GM13977 (cell line): ENCODE measurements around the gene PDE1C.

Source experiments
- DNase-seq: peaks from one replicate; pipeline ENCODE4 v3.0.0; 2012; ENCODE audit warnings: low spot score
- in situ Hi-C: fragments of 300-500 bp; cut with MboI; formaldehyde crosslinking; loops from one replicate; pipeline ENCODE4 v1.12.0; 2022; ENCODE audit warnings: low sequenced_read_pairs, low pct_unique_long_range_greater_than_20kb, mixed read lengths, inconsistent platforms; ENCODE audit not compliant: unreplicated experiment
- TF ChIP-seq, protein P1 (sequence below): IDR thresholded peaks from 2 replicates; pipeline ENCODE4 v1.5.1; 2012; ENCODE audit warnings: mild to moderate bottlenecking, control low read depth; ENCODE audit not compliant: insufficient read depth; ENCODE audit errors: extremely low read depth, missing control alignments

PDE1C gene

DNA sequence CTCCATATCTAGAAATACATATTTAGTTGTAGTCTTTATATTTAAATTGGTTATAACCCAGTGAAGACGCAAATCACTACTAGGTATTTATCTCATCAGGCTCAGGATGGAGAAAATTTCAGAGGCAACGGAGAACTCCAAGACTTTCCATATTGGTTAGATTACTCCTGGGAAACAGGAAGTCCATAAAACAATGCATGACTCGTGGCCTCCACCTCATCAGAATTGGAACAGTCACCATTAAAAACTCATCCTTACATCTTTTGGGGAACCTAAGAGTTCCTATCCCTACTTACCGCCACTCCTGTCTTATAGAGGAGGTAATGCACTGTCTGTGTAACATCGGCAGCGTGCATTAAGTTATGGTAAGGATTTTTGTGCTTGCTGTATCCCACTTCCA, 205.6 kb downstream of the PDE1C start:
- in situ Hi-C loops: no loop called here
- DNase-seq: no peak
- TF ChIP-seq, protein P1, sequence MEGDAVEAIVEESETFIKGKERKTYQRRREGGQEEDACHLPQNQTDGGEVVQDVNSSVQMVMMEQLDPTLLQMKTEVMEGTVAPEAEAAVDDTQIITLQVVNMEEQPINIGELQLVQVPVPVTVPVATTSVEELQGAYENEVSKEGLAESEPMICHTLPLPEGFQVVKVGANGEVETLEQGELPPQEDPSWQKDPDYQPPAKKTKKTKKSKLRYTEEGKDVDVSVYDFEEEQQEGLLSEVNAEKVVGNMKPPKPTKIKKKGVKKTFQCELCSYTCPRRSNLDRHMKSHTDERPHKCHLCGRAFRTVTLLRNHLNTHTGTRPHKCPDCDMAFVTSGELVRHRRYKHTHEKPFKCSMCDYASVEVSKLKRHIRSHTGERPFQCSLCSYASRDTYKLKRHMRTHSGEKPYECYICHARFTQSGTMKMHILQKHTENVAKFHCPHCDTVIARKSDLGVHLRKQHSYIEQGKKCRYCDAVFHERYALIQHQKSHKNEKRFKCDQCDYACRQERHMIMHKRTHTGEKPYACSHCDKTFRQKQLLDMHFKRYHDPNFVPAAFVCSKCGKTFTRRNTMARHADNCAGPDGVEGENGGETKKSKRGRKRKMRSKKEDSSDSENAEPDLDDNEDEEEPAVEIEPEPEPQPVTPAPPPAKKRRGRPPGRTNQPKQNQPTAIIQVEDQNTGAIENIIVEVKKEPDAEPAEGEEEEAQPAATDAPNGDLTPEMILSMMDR: no peak

DNA sequence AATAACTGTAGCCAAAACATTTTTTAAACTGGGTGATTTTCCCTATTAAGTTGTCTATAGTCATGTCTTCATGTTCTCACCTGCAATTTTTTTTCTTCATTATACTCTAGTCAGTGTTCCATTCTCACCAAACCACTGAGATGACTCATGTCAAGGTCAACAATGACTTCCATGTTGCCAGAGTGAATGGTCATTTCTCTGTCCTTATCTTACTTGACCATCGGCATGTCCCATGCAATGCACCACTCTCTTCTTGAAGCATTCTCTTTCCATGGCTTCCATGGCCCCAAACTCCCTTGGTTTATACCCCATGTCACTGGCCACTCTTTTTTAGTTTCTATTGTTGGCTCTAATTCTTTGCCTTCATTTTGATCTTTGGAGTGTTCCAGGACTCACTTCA, 209.3 kb downstream of the PDE1C start:
- DNase-seq: no peak
- TF ChIP-seq, protein P1: no peak
- in situ Hi-C loops: no loop called here

DNA sequence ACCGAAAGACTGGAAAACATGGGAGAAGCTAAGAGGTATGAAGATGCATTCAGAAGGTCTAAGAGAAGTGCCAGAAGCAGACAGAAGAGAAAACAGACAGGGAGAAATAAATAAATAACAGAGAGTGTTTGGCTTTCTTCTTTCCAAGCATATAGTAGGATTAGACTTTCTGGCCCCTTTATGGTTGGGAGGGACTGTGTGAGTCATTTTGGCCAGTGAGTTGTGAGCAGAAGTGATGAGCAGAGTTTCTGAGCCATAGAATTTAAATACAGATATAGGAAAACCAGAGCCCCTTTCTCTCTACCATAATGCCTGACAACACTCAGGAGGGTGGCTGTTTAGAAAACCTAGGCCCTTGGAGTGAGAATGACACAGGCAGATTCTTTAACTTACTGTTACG, 212.2 kb downstream of the PDE1C start:
- no peak for DNase-seq
- TF ChIP-seq, protein P1: no peak

DNA sequence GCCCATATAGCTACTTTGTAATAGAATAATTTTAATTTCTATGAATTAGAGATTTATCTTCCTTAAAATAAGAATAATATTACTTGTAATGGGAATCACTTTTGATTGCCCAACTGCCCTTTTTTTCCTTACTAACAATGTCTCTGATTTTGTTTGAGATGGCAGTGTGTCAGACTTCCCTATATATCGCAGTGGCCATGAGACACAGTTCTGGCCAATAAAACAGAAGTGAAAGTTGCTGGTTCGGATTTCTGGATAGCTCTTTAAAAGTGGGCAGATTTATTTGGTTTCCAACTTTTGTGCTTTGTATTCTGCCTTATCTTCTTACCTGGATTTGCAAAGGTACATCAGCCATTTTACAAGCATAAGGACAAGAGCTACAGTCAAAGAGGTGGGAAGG, 213.0 kb downstream of the PDE1C start:
- in situ Hi-C loops: no loop called here
- DNase-seq: no peak
- TF ChIP-seq, protein P1: no peak

More for the DNA sequence above, 212.2 kb downstream of the PDE1C start:
- in situ Hi-C loops: no loop called here

DNA sequence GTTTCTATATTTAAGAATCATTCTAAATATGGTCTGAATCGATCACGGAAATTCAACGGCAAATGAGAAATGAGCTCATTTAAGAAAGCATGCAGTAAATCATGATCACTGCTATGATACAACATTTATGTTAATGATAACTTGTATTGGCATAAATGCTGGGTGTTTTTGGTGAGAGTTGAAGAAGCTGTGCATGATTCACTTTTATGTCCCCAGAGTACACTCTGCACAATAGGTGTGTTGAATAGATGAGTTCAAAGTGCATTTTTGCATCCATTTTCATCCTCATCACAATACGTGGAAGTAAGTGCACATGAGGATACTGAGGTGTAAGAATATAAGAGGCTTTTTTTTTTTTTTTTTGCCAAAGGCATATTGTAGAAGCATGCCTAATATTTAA, 213.9 kb downstream of the PDE1C start:
- TF ChIP-seq, protein P1: no peak
- DNase-seq: no peak
- in situ Hi-C loops: no loop called here

DNA sequence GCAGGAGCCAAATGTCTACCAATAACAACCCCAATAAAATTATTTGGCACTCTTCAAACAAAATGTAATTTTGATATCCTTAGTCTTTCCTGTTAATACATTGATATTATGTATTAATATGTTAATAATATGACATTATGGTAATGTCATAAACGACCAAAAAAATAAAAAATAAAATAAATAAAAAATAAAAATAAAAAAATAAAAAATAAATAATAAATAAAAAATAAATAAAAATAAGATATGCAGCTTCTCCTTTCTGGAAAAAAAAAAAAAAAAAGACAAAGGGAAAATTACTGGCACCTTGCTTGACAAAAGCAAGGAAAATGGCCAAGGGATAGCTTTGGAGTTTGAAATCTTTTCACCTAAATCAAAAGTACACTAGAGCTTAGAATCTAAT, 214.7 kb downstream of the PDE1C start:
- in situ Hi-C loops: no loop called here
- TF ChIP-seq, protein P1: no peak
- no peak for DNase-seq

DNA sequence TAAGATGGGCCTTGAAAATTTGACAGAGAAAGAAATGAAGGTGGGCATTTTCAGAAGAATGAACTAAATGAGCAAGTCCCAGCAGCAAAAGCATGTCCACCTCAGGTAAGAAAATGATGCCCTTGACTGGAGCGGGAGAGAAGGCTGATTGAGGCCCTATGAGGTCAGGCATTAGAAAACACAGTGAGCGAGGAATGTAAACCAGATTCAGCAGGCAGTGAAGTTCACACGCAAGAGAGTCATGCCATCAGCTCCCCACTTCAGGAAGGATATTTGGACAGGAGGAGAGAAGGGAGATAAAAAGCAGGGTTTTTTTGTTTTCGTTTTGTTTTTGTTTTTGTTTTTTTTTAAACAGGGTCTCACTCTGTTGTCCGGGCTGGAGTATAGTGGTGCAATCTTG, 216.8 kb downstream of the PDE1C start:
- in situ Hi-C loops: no loop called here
- TF ChIP-seq, protein P1: no peak

More for the DNA sequence above, 216.8 kb downstream of the PDE1C start:
- no peak for DNase-seq
